Smooth muscle cell (in vitro differentiated cells): ENCODE data around the gene CHD3. TPM values are rescaled to one million over a fixed set of nuclear protein-coding genes. Genes with fewer than 3 reads are reported as not detected.

Experiments used
- DNase-seq: peaks from one replicate; lab custom pipeline; 2025; ENCODE audit not compliant: unreplicated experiment; lab: John Stamatoyannopoulos, UW
- H2AFZ ChIP-seq: fragments of 200-600 bp; sonication (generic); 2 replicates; pipeline ENCODE4 v1.6.0; 2016; ENCODE audit warnings: antibody characterized with exemption, low read depth, mild to moderate bottlenecking
- H3F3A ChIP-seq: fragments of 200-600 bp; sonication (generic); 2 replicates; pipeline ENCODE4 v1.6.0; 2017; ENCODE audit warnings: antibody characterized with exemption, low read depth
- H3K27ac ChIP-seq: fragments of 200-600 bp; sonication (generic); 2 replicates; pipeline ENCODE4 v1.5.1; 2016; ENCODE audit warnings: low read depth, mild to moderate bottlenecking
- H3K27me3 ChIP-seq: fragments of 200-600 bp; sonication (generic); 2 replicates; pipeline ENCODE4 v1.6.1; 2016; ENCODE audit warnings: low read depth, mild to moderate bottlenecking
- H3K36me3 ChIP-seq: fragments of 200-600 bp; sonication (generic); 2 replicates; pipeline ENCODE4 v1.5.1; 2016; ENCODE audit warnings: low read depth
- H3K4me1 ChIP-seq: fragments of 200-600 bp; sonication (generic); 2 replicates; pipeline ENCODE4 v1.5.1; 2016; ENCODE audit warnings: low read depth
- H3K4me2 ChIP-seq: fragments of 200-600 bp; sonication (generic); 2 replicates; pipeline ENCODE4 v1.6.0; 2016; ENCODE audit warnings: mild to moderate bottlenecking
- H3K4me3 ChIP-seq: fragments of 200-600 bp; sonication (generic); 2 replicates; pipeline ENCODE4 v1.5.1; 2016; ENCODE audit warnings: mild to moderate bottlenecking
- H3K79me2 ChIP-seq: fragments of 200-600 bp; sonication (generic); 2 replicates; pipeline ENCODE4 v1.6.0; 2016; ENCODE audit warnings: low read depth, mild to moderate bottlenecking
- H3K9ac ChIP-seq: fragments of 200-600 bp; sonication (generic); 2 replicates; pipeline ENCODE4 v1.6.0; 2016; ENCODE audit warnings: low read depth
- H3K9me3 ChIP-seq: fragments of 200-600 bp; sonication (generic); replicated peaks from 2 replicates; pipeline ENCODE4 v1.5.1; 2016; ENCODE audit warnings: low read depth
- H4K20me1 ChIP-seq: fragments of 200-600 bp; sonication (generic); 2 replicates; pipeline ENCODE4 v1.6.0; 2016; ENCODE audit warnings: low read depth
- WGBS: methylation state at CpG from one replicate; pipeline ENCODE4 v1.1.7; 2016; ENCODE audit warnings: low lambda C conversion rate; 5-methylcytosine and 5-hydroxymethylcytosine counted together
- polyA plus RNA-seq: library from polyadenylated mRNA; unstranded; fragments of >200 nt; fragmentation: Nextera tagmentation; extraction: Ambion mirVana; gene quantifications from 2 replicates; pipeline ENCODE4 v1.2.1, GENCODE V29; 2016
- total RNA-seq: library from RNA; depleted of rRNA; stranded (reverse); fragments of >200 nt; gene quantifications from 2 replicates; pipeline ENCODE4 v1.2.3, GENCODE V29; 2014
- TF ChIP-seq, protein P1 (sequence below): fragments of 200-600 bp; sonication (generic); IDR thresholded peaks from 2 replicates; pipeline ENCODE4 v1.5.1; 2017; ENCODE audit warnings: borderline replicate concordance, mild to moderate bottlenecking, antibody characterized with exemption; ENCODE audit not compliant: insufficient read depth, poor library complexity, severe bottlenecking

The CHD3 gene
- total and polyA plus RNA-seq, 2 experiments from 2014 or later, result 16.3 to 34.9 TPM

DNA sequence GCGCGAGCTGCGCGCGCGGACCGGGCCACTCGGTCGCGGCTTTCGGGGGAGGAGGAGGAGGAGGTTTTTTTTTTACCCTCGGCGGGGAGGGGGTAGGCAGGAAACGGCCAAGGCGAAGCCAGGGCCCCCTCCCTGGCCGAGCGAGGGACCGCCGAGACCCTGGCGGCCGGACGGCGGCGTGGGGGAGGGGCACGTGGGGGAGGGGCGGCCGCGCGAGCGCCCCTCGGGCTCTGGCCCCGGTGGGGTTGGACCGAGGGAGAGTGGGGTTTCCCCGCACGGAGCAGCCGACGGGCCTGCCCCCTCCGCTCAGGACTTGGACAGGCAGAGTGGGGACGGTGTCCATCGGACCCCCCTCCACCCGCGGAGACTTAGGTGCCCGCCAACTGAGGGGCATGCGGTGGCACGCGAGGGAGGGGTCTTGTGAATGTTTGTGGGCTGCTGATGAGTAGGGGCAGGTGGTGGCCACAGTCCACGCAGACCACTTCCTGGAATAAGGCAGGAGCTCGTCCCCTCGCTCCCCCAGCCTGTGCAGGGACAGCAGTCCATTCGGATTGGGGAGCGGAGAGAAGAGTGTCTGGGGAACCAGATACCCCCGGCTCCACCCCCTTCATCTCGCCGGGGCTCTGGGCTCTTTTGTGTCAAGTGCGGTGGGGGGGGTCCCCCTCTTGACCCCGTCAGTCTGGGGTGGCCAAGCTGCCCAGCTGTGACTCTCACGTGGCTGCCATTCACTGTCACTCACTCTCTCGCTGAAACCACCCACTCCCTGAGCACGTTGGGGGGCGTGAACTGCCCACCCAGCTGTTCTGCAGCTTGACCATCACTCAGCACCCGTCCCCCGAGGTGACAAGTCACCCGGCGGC is 3.0 kb upstream of the CHD3 start:
- Histone ChIP-seq H2AFZ (peak overlapping the region; percentile 18), H3K9ac (peak overlapping the region; percentile 65), H3K9me3 (no peaks in the 10 kb centered on the region), H3K27me3 (no peaks in the 10 kb centered on the region), H4K20me1 (no peaks in the 10 kb centered on the region), H3K4me2 (peak overlapping the region; percentile 100), H3K4me1 (peaks cover 51% of the 10 kb centered on the region), H3K79me2 (peaks cover 15% of the 10 kb centered on the region), H3K4me3 (peak overlapping the region; percentile 87), H3F3A (peaks cover 17% of the 10 kb centered on the region), H3K27ac (peak overlapping the region; percentile 58), H3K36me3 (no peaks in the 10 kb centered on the region)
- DNase-seq, result no peak
- TF ChIP-seq, protein P1, sequence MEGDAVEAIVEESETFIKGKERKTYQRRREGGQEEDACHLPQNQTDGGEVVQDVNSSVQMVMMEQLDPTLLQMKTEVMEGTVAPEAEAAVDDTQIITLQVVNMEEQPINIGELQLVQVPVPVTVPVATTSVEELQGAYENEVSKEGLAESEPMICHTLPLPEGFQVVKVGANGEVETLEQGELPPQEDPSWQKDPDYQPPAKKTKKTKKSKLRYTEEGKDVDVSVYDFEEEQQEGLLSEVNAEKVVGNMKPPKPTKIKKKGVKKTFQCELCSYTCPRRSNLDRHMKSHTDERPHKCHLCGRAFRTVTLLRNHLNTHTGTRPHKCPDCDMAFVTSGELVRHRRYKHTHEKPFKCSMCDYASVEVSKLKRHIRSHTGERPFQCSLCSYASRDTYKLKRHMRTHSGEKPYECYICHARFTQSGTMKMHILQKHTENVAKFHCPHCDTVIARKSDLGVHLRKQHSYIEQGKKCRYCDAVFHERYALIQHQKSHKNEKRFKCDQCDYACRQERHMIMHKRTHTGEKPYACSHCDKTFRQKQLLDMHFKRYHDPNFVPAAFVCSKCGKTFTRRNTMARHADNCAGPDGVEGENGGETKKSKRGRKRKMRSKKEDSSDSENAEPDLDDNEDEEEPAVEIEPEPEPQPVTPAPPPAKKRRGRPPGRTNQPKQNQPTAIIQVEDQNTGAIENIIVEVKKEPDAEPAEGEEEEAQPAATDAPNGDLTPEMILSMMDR, result no peak
- WGBS, result under 1% methylated on average over 33 of the region's 64 CpGs

DNA sequence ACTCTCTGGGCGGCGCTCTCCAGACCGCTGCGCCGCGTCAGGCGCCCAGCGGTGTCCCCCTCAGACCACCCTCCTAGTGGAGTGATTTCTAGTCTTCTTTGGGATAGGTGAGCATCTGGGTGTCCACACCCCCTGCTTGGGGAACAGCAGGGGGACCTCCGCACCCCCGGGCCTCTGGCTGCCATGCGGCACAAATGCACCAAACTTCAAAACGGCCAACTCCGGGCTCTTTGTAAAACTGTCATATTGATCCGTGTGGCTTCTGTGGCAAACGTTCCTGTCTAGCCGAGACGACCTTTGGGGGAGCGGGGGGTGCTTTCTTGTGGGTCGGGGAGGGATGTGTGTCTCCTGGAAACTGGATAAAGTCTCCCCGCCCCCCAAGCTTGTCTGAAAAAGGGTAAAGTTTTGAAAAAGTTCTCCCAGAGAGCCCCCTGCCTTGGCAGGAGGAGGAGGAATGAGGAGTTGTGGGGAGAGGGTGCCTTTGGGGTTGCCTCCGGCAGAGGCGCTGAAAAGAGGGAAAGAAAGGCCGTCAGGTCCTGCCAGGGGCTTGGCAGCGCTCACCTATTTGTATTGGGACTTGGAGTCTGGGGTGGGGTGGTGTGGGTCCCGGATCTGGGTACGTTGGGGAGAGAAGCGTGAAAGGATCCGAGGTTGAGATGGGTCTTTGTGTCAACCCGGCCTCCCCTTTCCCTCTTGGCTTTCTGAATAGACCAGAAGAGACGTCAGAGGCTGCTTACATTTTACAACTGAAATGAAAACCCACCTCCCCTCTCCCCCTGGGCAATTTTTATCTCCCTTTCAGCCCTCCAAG is 2.2 kb upstream of the CHD3 start:
- H2AFZ ChIP-seq, result peak overlapping the region; percentile 3
- H3K9me3 ChIP-seq, result no peaks in the 10 kb centered on the region
- no peaks in the 10 kb centered on the region for H3K27me3 ChIP-seq
- no peaks in the 10 kb centered on the region for H4K20me1 ChIP-seq
- no peak for DNase-seq
- H3K4me2 ChIP-seq, result peak overlapping the region; percentile 100
- no peaks in the 10 kb centered on the region for H3K36me3 ChIP-seq
- TF ChIP-seq, protein P1, result no peak
- 2% methylated on average over 30 of the region's 30 CpGs for WGBS
- H3K79me2 ChIP-seq, result peaks cover 15% of the 10 kb centered on the region
- H3K9ac ChIP-seq, result peak overlapping the region; percentile 65
- H3F3A ChIP-seq, result peaks cover 17% of the 10 kb centered on the region
- peak overlapping the region; percentile 58 for H3K27ac ChIP-seq
- H3K4me1 ChIP-seq, result peaks cover 51% of the 10 kb centered on the region
- H3K4me3 ChIP-seq, result peak overlapping the region; percentile 87

DNA sequence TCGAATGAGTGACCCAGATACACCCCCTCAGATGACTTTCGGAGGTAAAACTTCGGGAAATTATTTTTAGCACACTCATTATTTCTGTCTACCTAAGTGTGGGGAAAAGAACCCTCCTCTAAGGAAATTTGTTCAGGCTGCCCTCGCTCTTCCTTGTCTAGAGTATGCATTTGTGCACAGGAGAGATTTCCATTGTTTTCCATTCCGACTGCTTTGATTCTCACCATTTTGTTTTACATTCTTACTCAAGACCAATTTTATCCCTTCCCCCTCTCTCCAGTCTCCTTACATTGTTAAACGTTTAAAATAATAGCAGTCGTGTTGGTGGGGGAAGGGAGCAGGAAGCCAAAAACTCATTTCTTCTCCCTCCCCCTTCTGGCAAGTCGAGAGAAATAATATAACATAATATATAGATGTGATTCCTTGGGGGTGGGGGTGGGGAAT is 1.5 kb upstream of the CHD3 start:
- Histone ChIP-seq H3F3A (peaks cover 17% of the 10 kb centered on the region), H3K4me2 (peak overlapping the region; percentile 100), H3K36me3 (no peaks in the 10 kb centered on the region), H3K79me2 (peaks cover 15% of the 10 kb centered on the region), H3K9me3 (no peaks in the 10 kb centered on the region), H3K4me1 (peaks cover 51% of the 10 kb centered on the region), H3K4me3 (peak overlapping the region; percentile 87), H3K27me3 (no peaks in the 10 kb centered on the region), H3K9ac (peak overlapping the region; percentile 65), H4K20me1 (no peaks in the 10 kb centered on the region), H2AFZ (peak overlapping the region; percentile 13), H3K27ac (peak overlapping the region; percentile 58)
- no peak for DNase-seq
- TF ChIP-seq, protein P1, result no peak
- 5% methylated on average over 8 of the region's 8 CpGs for WGBS
